ENCODE results near the gene KCNQ1.

- TF ChIP-seq POLR2AphosphoS5 (IDR thresholded peaks at IDR 0.05) (no peak), CTCF (IDR thresholded peaks at IDR 0.05) (no peak)
Observed at GRCh38 chr11:2814751-2815150, 369.9 kb downstream of the KCNQ1 start.

Data from sigmoid colon (tissue), 4 donors.